ENCODE measurements around the gene LGALSL.

Gene LGALSL

DNA sequence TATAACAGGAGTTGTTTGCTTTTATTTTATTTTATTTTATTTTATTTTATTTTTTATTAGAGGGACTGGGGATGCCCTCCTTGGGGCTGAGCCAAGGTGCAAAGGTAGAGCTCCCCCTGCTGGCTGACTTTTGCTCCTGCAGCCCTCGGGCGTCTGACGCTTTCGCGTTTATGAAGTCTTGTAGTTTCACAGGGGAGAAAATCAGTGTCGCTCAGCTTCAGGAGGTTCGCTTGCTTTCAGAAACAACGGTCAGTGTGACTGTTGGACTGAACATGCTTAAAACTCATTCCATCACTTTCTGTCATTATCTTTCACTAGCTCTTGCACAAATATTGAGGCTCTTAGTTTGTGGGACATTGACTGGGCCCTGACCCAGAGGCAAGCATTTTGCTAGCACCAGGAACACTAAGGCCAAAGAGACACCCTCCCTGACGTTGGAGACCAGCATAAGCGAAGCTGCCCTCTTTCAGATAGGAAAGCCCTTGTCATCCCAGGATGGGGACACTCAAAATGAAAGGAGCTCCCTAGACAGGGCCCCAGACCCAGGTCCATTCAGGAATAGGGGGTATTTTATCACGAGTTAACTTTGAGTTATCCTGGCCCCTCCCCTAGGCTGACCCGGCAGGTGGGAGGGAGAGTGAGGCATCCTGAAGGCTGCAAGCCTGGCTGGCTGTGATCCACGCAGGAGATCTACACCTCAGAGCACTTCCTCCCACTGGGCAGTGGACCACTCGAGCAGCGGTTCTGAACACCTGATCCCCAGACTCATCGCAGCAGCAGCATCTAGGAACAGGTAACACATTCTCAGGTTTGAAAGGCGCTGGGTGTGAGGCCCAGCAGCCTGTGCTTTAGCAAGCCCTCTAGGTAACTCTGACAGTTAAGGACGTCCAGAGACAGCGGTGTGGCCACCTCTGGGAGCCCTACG lies 34.4 kb downstream of the LGALSL start:
- no peak overlapping the region for H3K4me3 Mint-ChIP-seq
- peak; percentile 45 for ATAC-seq

DNA sequence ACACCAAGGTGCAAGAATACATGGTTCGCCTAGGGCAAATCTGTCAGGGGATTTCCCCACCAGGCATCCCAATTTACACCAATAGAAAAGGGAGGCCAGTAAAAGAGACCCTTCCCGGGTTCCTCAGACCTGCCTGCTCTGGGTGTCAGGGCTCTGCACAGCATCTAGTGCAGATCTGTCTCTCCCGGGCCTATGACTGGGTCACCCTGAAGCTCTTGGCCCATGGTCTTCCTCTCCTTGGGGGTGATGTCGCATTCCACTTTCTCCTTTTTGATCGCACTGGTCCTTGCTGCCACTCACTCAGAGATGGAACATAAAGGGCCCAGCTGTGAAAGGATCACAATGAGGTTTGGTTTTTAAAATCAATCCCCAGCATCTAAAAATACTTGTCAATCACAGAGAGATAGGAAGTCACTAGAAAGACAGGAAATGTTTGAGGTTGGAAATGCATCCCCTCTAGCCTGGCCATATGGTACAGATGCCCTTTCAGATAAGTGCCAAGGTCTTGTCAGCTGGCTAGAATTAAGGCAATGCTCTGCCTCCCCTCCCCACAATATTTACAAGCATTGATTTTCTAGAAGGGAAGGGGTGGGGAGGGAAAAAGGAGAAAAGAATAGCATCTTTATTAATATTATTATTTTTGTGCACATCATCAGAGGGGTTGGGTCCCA lies 35.3 kb downstream of the LGALSL start:
- ATAC-seq, result no peak
- Mint-ChIP-seq H3K27ac (no peak overlapping the region), H3K36me3 (ENCODE audit: low read depth) (no peaks in the 10 kb centered on the region), H3K4me3 (no peak overlapping the region), H3K4me1 (peaks cover 8% of the 10 kb centered on the region), H3K9me3 (no peaks in the 10 kb centered on the region), H3K27me3 (peaks cover 4% of the 10 kb centered on the region)
- DNase-seq, result no peak

More for the DNA sequence above, 34.4 kb downstream of the LGALSL start:
- no peaks in the 10 kb centered on the region for H3K9me3 Mint-ChIP-seq
- DNase-seq, result peak; percentile 85
- H3K27ac Mint-ChIP-seq, result no peak overlapping the region
- H3K36me3 Mint-ChIP-seq (ENCODE audit: low read depth), result no peaks in the 10 kb centered on the region
- peaks cover 4% of the 10 kb centered on the region for H3K27me3 Mint-ChIP-seq
- peaks cover 8% of the 10 kb centered on the region for H3K4me1 Mint-ChIP-seq

DNA sequence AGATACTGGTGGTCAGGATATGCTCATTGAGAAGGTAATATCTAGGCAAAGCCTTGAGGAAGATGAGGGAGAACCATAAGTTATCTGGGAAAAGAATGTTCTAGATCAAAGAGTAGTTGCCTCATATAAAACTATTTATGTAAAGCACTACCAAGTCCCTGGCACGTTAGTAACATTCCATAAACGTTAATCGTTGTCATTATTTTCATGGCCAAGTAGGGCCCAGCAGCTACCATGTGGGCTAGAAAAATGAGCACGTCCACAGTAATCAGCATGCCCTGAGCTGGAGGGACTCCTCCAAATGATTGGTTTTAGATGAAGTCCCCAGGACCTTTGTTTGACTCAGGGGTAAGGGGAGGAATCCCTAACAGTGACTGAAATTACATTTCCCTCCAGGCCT lies 37.5 kb downstream of the LGALSL start:
- Mint-ChIP-seq H3K4me3 (no peak overlapping the region), H3K27ac (no peak overlapping the region), H3K27me3 (peaks cover 4% of the 10 kb centered on the region), H3K36me3 (ENCODE audit: low read depth) (no peaks in the 10 kb centered on the region), H3K9me3 (no peaks in the 10 kb centered on the region), H3K4me1 (peaks cover 8% of the 10 kb centered on the region)
- no peak for DNase-seq
- ATAC-seq, result no peak

DNA sequence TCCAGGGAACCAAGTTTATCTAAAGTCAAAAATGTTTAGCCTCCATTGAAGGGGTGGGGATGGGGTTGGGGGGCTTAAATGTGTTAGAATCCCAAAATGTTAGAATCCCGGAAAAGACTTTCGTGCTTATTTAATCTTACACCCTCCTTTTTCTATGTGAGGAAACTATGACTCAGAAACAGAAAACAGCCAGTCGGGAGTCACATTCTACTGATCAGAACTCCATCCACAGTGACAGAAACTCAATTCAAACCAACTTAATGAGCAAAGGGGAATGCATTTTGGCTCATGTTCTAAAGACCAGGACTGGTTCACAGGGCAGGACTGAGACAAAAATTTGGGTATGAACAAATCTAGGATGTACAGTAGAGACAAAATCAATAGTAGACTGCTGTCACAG lies 38.3 kb downstream of the LGALSL start:
- no peaks in the 10 kb centered on the region for H3K27me3 Mint-ChIP-seq

DNA sequence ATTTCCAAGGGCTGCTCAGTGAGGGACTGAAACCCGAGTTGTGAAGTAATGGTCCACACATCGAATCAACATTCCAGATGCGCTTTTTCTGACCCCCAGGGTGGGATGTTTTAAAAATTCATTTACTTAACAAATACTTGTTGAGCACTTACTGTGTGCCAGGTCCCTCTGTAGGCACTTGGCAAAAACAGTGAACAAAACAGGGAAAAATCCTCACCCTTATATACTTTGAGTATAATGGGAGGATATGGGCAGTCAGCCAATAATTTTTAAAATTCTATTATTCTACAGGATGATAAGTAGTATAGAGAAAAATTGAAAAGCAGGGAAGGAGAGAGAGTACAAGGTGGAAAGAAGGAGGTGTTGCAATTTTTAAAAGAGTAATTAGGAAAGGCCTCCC lies 38.9 kb downstream of the LGALSL start:
- no peak overlapping the region for H3K27ac Mint-ChIP-seq
- no peaks in the 10 kb centered on the region for H3K9me3 Mint-ChIP-seq
- H3K27me3 Mint-ChIP-seq, result no peaks in the 10 kb centered on the region
- ATAC-seq, result no peak
- peaks cover 8% of the 10 kb centered on the region for H3K4me1 Mint-ChIP-seq
- H3K36me3 Mint-ChIP-seq (ENCODE audit: low read depth), result no peaks in the 10 kb centered on the region
- DNase-seq, result no peak
- no peak overlapping the region for H3K4me3 Mint-ChIP-seq

More for the DNA sequence above, 38.3 kb downstream of the LGALSL start:
- ATAC-seq (no peak), DNase-seq (no peak)
- Mint-ChIP-seq H3K27ac (no peak overlapping the region), H3K4me3 (no peak overlapping the region), H3K9me3 (no peaks in the 10 kb centered on the region), H3K36me3 (ENCODE audit: low read depth) (no peaks in the 10 kb centered on the region), H3K4me1 (peaks cover 8% of the 10 kb centered on the region)

DNA sequence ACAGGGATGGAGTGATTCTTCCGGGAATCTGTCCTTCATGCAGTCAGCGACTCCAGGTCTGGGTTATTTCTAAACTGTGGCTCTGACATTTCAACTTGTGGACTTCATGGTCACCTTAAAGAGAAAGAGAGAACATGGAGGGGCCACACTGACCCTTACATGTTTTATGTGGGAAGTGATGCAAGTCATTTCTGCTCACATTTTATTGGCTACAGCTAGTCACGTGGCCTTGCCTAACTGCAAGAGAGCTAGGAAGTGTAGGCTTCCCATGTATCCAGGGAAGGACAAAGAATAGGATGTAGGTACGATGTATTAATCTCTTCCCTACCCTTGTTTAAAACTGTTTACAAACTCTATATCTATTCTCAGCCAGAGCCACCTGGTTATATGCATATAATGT lies 39.8 kb downstream of the LGALSL start:
- H3K36me3 Mint-ChIP-seq (ENCODE audit: low read depth), result no peaks in the 10 kb centered on the region
- peaks cover 3% of the 10 kb centered on the region for H3K4me1 Mint-ChIP-seq
- no peak overlapping the region for H3K4me3 Mint-ChIP-seq
- ATAC-seq, result no peak
- DNase-seq, result no peak
- H3K27ac Mint-ChIP-seq, result no peak overlapping the region
- peaks cover 3% of the 10 kb centered on the region for H3K27me3 Mint-ChIP-seq
- H3K9me3 Mint-ChIP-seq, result no peaks in the 10 kb centered on the region

DNA sequence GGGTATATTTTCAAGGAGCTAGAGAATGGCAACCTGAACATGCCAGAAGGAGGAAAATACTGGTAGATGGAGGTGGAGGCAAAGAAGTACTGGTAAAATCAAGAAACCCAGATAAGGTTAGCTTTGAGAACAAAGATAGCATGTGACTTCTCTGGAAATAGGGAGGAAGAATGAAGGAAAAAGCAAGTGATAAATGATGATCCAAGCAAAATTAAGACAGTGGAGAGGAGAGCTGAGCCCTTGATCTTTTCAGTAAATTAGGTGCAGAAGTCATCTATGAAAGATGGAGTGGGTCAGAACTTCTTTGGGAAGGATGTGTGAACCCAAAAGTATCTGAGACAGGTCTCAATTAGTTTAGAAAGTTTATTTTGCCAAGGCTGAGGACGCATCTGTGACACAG lies 44.5 kb downstream of the LGALSL start:
- no peak for ATAC-seq
- DNase-seq, result no peak
- H3K27ac Mint-ChIP-seq, result no peak overlapping the region
- no peaks in the 10 kb centered on the region for H3K9me3 Mint-ChIP-seq
- H3K36me3 Mint-ChIP-seq (ENCODE audit: low read depth), result no peaks in the 10 kb centered on the region
- H3K27me3 Mint-ChIP-seq, result peaks cover 6% of the 10 kb centered on the region
- no peak overlapping the region for H3K4me3 Mint-ChIP-seq
- no peaks in the 10 kb centered on the region for H3K4me1 Mint-ChIP-seq

DNA sequence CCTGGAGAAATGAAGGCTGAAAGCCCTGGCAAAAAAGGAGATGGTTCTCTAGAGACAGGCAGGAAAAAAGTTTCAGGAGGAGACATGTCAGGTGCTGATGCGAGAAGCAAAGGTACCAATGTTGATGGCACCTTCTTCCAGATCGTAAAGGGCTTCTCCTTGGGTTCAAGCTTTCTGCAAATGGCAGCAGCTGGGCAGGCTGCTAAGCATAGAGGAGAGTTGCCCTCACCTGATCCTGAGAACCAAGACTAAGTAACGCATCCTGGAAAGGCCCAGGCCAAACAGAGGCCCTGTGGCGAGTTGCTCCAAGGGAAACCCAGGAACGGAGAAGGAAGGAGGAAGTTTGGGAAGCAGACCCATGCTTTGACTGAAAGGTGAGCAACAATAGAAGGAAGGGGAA lies 46.6 kb downstream of the LGALSL start:
- H3K27me3 Mint-ChIP-seq, result peaks cover 6% of the 10 kb centered on the region
- no peaks in the 10 kb centered on the region for H3K36me3 Mint-ChIP-seq (ENCODE audit: low read depth)
- no peaks in the 10 kb centered on the region for H3K9me3 Mint-ChIP-seq
- no peak overlapping the region for H3K27ac Mint-ChIP-seq
- no peaks in the 10 kb centered on the region for H3K4me1 Mint-ChIP-seq
- H3K4me3 Mint-ChIP-seq, result no peak overlapping the region
- DNase-seq (no peak), ATAC-seq (no peak)

DNA sequence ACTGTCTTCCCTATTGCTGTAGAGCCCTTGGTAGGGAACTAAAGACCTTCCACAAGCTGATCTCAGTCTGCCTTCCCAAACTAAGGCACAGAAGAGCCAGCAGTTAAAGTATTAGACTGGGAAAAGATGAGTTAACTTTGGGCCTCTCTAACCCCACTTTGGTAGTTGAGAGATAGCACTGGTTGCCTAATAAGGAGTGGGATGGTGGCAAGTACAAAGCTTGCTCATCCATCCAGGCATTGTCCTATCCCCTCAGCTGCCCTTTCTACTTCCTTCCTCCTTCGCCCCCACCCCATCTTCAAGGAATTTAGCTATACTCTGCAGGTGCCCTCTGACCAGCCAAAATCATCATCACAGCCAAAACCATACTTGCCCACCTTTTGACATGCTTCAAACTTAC lies 48.0 kb downstream of the LGALSL start:
- H3K9me3 Mint-ChIP-seq, result no peaks in the 10 kb centered on the region
- DNase-seq (no peak), ATAC-seq (no peak)
- H3K4me1 Mint-ChIP-seq, result no peaks in the 10 kb centered on the region
- no peak overlapping the region for H3K27ac Mint-ChIP-seq
- peaks cover 6% of the 10 kb centered on the region for H3K27me3 Mint-ChIP-seq
- H3K4me3 Mint-ChIP-seq, result no peak overlapping the region
- no peaks in the 10 kb centered on the region for H3K36me3 Mint-ChIP-seq (ENCODE audit: low read depth)

DNA sequence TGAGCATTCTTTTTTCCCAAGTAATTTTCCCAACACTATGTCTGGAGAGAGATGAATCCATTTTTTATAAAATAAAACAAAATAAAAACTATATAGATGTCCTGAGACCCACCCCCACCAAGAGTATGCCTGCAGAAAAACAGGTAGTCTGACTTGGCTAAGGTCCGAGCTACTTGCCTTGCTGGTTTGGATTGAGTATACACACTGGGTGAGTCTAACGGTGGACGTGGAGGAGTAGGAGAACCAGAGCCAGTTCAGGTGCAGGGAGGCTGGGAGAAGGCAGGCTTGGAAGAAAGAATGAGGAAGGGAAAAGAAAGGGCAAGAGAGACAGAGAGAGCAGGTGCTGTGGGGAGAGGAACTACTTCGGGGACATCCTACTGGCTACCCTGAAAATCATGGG lies 48.9 kb downstream of the LGALSL start:
- Mint-ChIP-seq H3K4me3 (no peak overlapping the region), H3K27me3 (peaks cover 6% of the 10 kb centered on the region), H3K27ac (no peak overlapping the region), H3K9me3 (no peaks in the 10 kb centered on the region), H3K4me1 (no peaks in the 10 kb centered on the region), H3K36me3 (ENCODE audit: low read depth) (no peaks in the 10 kb centered on the region)
- no peak for DNase-seq
- ATAC-seq, result no peak

DNA sequence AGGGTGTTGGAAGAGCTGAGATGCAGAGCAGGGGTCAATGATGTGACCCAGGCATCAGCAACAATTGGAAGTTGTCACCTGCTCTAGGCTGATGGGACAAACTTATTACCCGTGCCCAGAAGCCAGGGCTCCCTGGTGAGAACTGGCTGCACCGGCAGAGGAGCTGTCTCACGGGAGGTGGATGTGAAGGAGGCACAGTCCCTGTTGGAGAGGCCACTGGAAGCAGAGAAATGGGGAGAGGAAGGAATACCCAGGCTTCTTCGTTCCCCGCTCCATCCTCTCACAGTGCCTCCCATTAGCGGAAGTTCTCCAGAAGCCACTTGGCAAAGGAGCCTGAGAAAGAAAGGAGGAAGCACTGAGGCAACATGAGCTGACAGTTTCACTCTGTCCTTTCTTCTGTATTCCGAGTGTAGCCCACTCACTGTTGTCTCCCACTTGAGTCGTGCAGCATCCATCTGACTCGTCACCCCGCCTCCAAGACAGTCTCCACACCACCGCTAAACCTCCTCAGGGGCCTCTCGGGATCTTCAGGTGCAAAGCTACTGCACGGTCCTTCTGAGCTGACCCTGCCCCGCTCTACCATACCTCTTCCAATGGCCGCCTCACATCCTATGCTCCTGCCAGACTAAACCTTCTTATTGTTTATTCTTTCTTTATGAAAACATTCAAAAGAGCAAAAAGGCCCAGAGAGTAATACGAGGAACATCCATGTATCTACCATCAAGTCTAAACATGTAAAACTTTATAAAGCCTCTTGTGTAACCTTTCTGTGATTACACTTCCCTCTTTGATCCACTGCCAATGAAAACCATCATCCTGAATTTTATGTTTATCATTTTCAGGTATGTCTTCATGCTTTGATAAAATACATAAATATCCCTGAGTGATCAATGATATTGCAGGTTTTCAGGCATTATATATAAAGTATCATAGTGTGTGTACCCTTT lies 51.1 kb downstream of the LGALSL start:
- Mint-ChIP-seq H3K9me3 (no peaks in the 10 kb centered on the region), H3K4me3 (no peak overlapping the region), H3K27ac (no peak overlapping the region), H3K27me3 (no peaks in the 10 kb centered on the region), H3K36me3 (ENCODE audit: low read depth) (no peaks in the 10 kb centered on the region), H3K4me1 (no peaks in the 10 kb centered on the region)
- DNase-seq, result no peak
- ATAC-seq, result no peak

DNA sequence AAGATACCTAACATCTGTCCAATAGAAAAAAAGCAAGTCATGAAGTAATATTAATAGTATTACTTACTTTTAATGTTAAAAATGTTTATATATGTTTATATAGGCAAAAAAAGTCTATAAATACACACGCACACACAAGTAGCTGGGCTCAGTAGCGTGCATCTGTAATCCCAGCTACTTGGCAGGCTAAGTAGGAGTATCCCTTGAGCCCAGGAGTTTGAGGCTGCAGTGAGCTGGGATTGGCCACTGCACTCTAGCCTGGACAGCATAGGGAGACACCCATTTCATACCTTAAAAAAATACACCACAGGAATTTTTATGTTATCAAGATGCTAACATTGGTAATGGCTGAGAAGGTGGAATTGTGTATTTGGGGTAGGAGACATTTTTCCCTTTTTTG lies 52.7 kb downstream of the LGALSL start:
- no peak overlapping the region for H3K27ac Mint-ChIP-seq
- H3K4me3 Mint-ChIP-seq, result no peak overlapping the region
- DNase-seq (no peak), ATAC-seq (no peak)
- no peaks in the 10 kb centered on the region for H3K27me3 Mint-ChIP-seq
- H3K4me1 Mint-ChIP-seq, result no peaks in the 10 kb centered on the region
- H3K9me3 Mint-ChIP-seq, result no peaks in the 10 kb centered on the region
- no peaks in the 10 kb centered on the region for H3K36me3 Mint-ChIP-seq (ENCODE audit: low read depth)
